Prostate gland (tissue), 2 donors: ENCODE data around the gene POLD4. TPM values are rescaled to one million over a fixed set of nuclear protein-coding genes. Genes with fewer than 3 reads are reported as not detected.

ENCODE experiments used
- DNase-seq: peaks from one replicate; pipeline ENCODE4 v3.0.0-alpha.2; 2019; ENCODE audit warnings: low spot score
- H3K27ac ChIP-seq, 2 donors: fragments of 200-600 bp; sonication (generic); 2 replicates each; pipeline ENCODE4 v1.5.1; 2017 to 2019
- H3K27me3 ChIP-seq: fragments of 200-600 bp; sonication (generic); replicated peaks from 2 replicates; pipeline ENCODE4 v1.5.1; 2019; ENCODE audit not compliant: insufficient read depth
- H3K36me3 ChIP-seq, 2 donors: fragments of 200-600 bp; sonication (generic); 1 replicate in 1 of 2; 2 replicates in 1 of 2; pipeline versions ENCODE4 v1.5.1 to v1.8.1; 2017 to 2019
- H3K4me1 ChIP-seq: fragments of 200-600 bp; sonication (generic); replicated peaks from 2 replicates; pipeline ENCODE4 v1.5.1; 2019
- H3K4me3 ChIP-seq, 2 donors: fragments of 200-600 bp; sonication (generic); 2 replicates each; pipeline ENCODE4 v1.5.1; 2017 to 2019
- H3K9me3 ChIP-seq: fragments of 200-600 bp; sonication (generic); 2 replicates; pipeline ENCODE4 v1.5.1; 2017
- CTCF ChIP-seq, 4 experiments: fragments of 200-600 bp in 2 of 4; fragments of 450-650 bp in 2 of 4; sonication (generic) in 2 of 4; IDR thresholded peaks; 1 replicate in 3 of 4; 2 replicates in 1 of 4; pipeline ENCODE4 v1.5.1; 2016 to 2019; ENCODE audit warnings: antibody characterized with exemption in 4 of 4, mild to moderate bottlenecking in 2 of 4, moderate library complexity in 2 of 4
- POLR2A ChIP-seq: fragments of 450-650 bp; IDR thresholded peaks from one replicate; pipeline ENCODE4 v1.6.1; 2016; ENCODE audit warnings: antibody characterized with exemption, mild to moderate bottlenecking
- POLR2AphosphoS5 ChIP-seq: sonication (generic); formaldehyde crosslinking; IDR thresholded peaks from one replicate; pipeline ENCODE4 v1.6.1; 2017; ENCODE audit warnings: antibody characterized with exemption
- WGBS: methylation state at CpG from one replicate; pipeline ENCODE4 v1.1.5; 2018; 5-methylcytosine and 5-hydroxymethylcytosine counted together
- intact Hi-C: fragments of 100-400 bp; cut with DNase I; formaldehyde crosslinking; loops from one replicate; pipeline ENCODE4 v1.14.2; 2022
- total RNA-seq, 2 donors: library from RNA; depleted of rRNA; stranded (reverse); fragments of >200 nt; gene quantifications; one replicate each; pipeline ENCODE4 v1.1.0, GENCODE V29; 2016

Gene POLD4
- total RNA-seq, 2 donors from 2014 or later = 95.1 to 145 TPM

- TF ChIP-seq POLR2AphosphoS5 = no peak
- Histone ChIP-seq H3K27me3 (no peaks in the 10 kb centered on the region), H3K9me3 (no peaks in the 10 kb centered on the region), H3K27ac (no peak overlapping the region), H3K4me1 (peaks cover 9% of the 10 kb centered on the region), H3K4me3 (no peak overlapping the region), H3K36me3 (peaks cover 4 to 27% of the 10 kb centered on the region in 2 donors)
- DNase-seq = no peak
- WGBS = 89% methylated on average over 20 of the region's 20 CpGs
- intact Hi-C loops = no loop called here
Observed at GRCh38 chr11:67308031-67308866, 45.1 kb downstream of the POLD4 start.

GRCh38 chr11:67307545-67308001, 45.8 kb downstream of the POLD4 start:
- Histone ChIP-seq H3K27me3 (no peaks in the 10 kb centered on the region), H3K9me3 (no peaks in the 10 kb centered on the region), H3K27ac (no peak overlapping the region), H3K36me3 (peaks cover 4 to 27% of the 10 kb centered on the region in 2 donors), H3K4me3 (no peak overlapping the region), H3K4me1 (peaks cover 13% of the 10 kb centered on the region)
- WGBS = 78% methylated on average over 11 of the region's 12 CpGs
- no peak for DNase-seq
- intact Hi-C loops = no loop called here
- no peak for TF ChIP-seq POLR2A
- no peak for TF ChIP-seq CTCF (IDR thresholded peaks at IDR 0.05)
- TF ChIP-seq POLR2AphosphoS5 = no peak

- Histone ChIP-seq H3K27me3 (no peaks in the 10 kb centered on the region), H3K9me3 (no peaks in the 10 kb centered on the region), H3K4me3 (no peak overlapping the region), H3K27ac (no peak overlapping the region), H3K4me1 (peaks cover 14% of the 10 kb centered on the region), H3K36me3 (peaks cover 4 to 27% of the 10 kb centered on the region in 2 donors)
- TF ChIP-seq CTCF (IDR thresholded peaks at IDR 0.05) (no peak), POLR2AphosphoS5 (no peak), POLR2A (no peak)
- 86% methylated on average over 19 of the region's 19 CpGs for WGBS
- no peak for DNase-seq
- intact Hi-C loops = no loop called here
Observed at GRCh38 chr11:67306769-67307544, 46.4 kb downstream of the POLD4 start.

- no peak for DNase-seq
- Histone ChIP-seq H3K4me1 (peaks cover 13% of the 10 kb centered on the region), H3K27ac (peak overlapping the region; percentile 89 to 91), H3K36me3 (peaks cover 10 to 16% of the 10 kb centered on the region in 2 donors), H3K27me3 (no peaks in the 10 kb centered on the region), H3K4me3 (peak overlapping the region; percentile 85 to 97), H3K9me3 (no peaks in the 10 kb centered on the region)
- intact Hi-C loops = loop anchor here (5.0 kb wide), 1 partner anchor 37 kb away; the partner anchor contains the start of gene GRK2
- no peak for TF ChIP-seq POLR2AphosphoS5
- no peak for TF ChIP-seq CTCF (IDR thresholded peaks at IDR 0.05)
- TF ChIP-seq POLR2A = no peak
- 49% methylated on average over 13 of the region's 14 CpGs for WGBS
Observed at GRCh38 chr11:67304511-67305113, 48.7 kb downstream of the POLD4 start.
